K562 (cell line): ENCODE data around the gene MEAF6. TPM values are rescaled to one million over a fixed set of nuclear protein-coding genes. Genes with fewer than 3 reads are reported as not detected.

ENCODE experiments used
- ATAC-seq: fragments of 200-7000 bp; cut with Tn5 transposase; 3 replicates; pipeline ENCODE4 v1.9.1; 2020; ENCODE audit warnings: moderate library complexity
- BruUV-seq: library from RNA; stranded (reverse); fragments of 400-500 nt; replicated peaks from 2 replicates; lab custom pipeline; 2021; lab: Mats Ljungman, UMichigan
- CTCF ChIA-PET: fragments of 300-600 bp; formaldehyde crosslinking; extraction: SDS; loops from one replicate; lab custom pipeline; 2021; ENCODE audit warnings: low intra/inter-chr PET ratio; lab: Yijun Ruan, JAX
- POLR2A ChIA-PET: fragments of 300-600, 350-650 bp; sonication (Branson Sonifier 250); formaldehyde crosslinking; extraction: SDS; loops from one replicate; lab custom pipeline; 2021; ENCODE audit warnings: antibody characterized with exemption, inconsistent platforms; lab: Yijun Ruan, JAX
- DNase-seq, 4 experiments: peaks; one replicate each; pipeline versions ENCODE4 v3.0.0 to v3.0.0-alpha.2; 2011 to 2018; ENCODE audit warnings: low spot score in 3 of 4, mixed read lengths in 3 of 4; ENCODE audit errors: extremely low read depth in 1 of 4
- FAIRE-seq: peaks from 2 replicates; lab custom pipeline; 2011; peaks lifted over from hg19 to GRCh38; lab: Jason Lieb, UNC
- H2AFZ ChIP-seq: 2 replicates; pipeline ENCODE4 v1.6.0; 2011; ENCODE audit warnings: low read depth, low read length, control low read depth, inconsistent platforms
- H3K27ac ChIP-seq: fragments of 200-600 bp; 3 replicates; pipeline ENCODE4 v1.8.0; 2011; ENCODE audit warnings: low read depth, mild to moderate bottlenecking, control low read depth, inconsistent platforms, low read length, moderate library complexity, mixed read lengths; ENCODE audit errors: extremely low read depth
- H3K27me3 ChIP-seq, 2 experiments: fragments of 300-600 bp in 1 of 2; 2 replicates in 1 of 2; 3 replicates in 1 of 2; pipeline versions ENCODE4 v1.6.0 to v1.8.0; 2011; ENCODE audit warnings: inconsistent platforms in 2 of 2, low read length in 2 of 2, mild to moderate bottlenecking in 1 of 2, mixed read lengths in 1 of 2, moderate library complexity in 1 of 2; ENCODE audit not compliant: control insufficient read depth in 2 of 2, insufficient read depth in 2 of 2
- H3K36me3 ChIP-seq: fragments of 300-600 bp; 3 replicates; pipeline ENCODE4 v1.8.0; 2011; ENCODE audit warnings: mild to moderate bottlenecking, low read length, inconsistent platforms; ENCODE audit not compliant: control insufficient read depth, insufficient read depth
- H3K4me1 ChIP-seq, 2 experiments: fragments of 200-600 bp in 1 of 2; replicated peaks in 1 of 2; 2 replicates in 1 of 2; 3 replicates in 1 of 2; pipeline versions ENCODE4 v1.5.1 to v1.8.0; 2011; ENCODE audit warnings: inconsistent platforms in 2 of 2, low read length in 2 of 2, mild to moderate bottlenecking in 1 of 2, mixed read lengths in 1 of 2, moderate library complexity in 1 of 2; ENCODE audit not compliant: control insufficient read depth in 2 of 2, insufficient read depth in 2 of 2
- H3K4me2 ChIP-seq: 2 replicates; pipeline ENCODE4 v1.6.1; 2011; ENCODE audit warnings: low read length, control low read depth, inconsistent platforms, mixed read lengths; ENCODE audit not compliant: insufficient read depth
- H3K4me3 ChIP-seq: fragments of 200-600 bp; sonication (generic), shearing (Covaris generic); 2 replicates; pipeline ENCODE4 v1.5.1; 2016; ENCODE audit warnings: control low read depth, inconsistent platforms
- H3K79me2 ChIP-seq: fragments of 200-600 bp; 3 replicates; pipeline ENCODE4 v1.8.0; 2011; ENCODE audit warnings: low read length, inconsistent platforms; ENCODE audit not compliant: control insufficient read depth, insufficient read depth
- H3K9ac ChIP-seq, 2 experiments: 2 replicates each; pipeline versions ENCODE4 v1.6.0 to v1.6.1; 2011; ENCODE audit warnings: low read depth in 2 of 2, low read length in 2 of 2, control low read depth in 1 of 2, inconsistent platforms in 1 of 2, mild to moderate bottlenecking in 1 of 2, mixed read lengths in 1 of 2; ENCODE audit not compliant: insufficient read depth in 1 of 2
- H3K9me1 ChIP-seq: one replicate; pipeline ENCODE4 v1.6.0; 2011; ENCODE audit warnings: inconsistent platforms, mild to moderate bottlenecking, low read length, moderate library complexity; ENCODE audit not compliant: control insufficient read depth, insufficient read depth
- H3K9me3 ChIP-seq: replicated peaks from 2 replicates; pipeline ENCODE4 v1.5.1; 2011; ENCODE audit warnings: low read depth, low read length, inconsistent platforms; ENCODE audit not compliant: control insufficient read depth, insufficient read depth
- H4K20me1 ChIP-seq: replicated peaks from 2 replicates; pipeline ENCODE4 v1.6.1; 2011; ENCODE audit warnings: low read length, inconsistent platforms, mixed read lengths; ENCODE audit not compliant: control insufficient read depth, insufficient read depth
- CHD4 ChIP-seq: fragments of 200-600 bp; sonication (generic); IDR thresholded peaks from 3 replicates; pipeline ENCODE4 v1.6.1; 2012; ENCODE audit warnings: low read depth, mild to moderate bottlenecking, mixed read lengths, low read length, inconsistent platforms; ENCODE audit not compliant: insufficient read depth, insufficient replicate concordance, poor library complexity, severe bottlenecking
- MBD2 ChIP-seq: sonication (generic); IDR thresholded peaks from 2 replicates; pipeline ENCODE4 v1.6.1; 2016; ENCODE audit warnings: low read depth, borderline replicate concordance
- NFATC3 ChIP-seq: fragments of 450-650 bp; IDR thresholded peaks from 2 replicates; pipeline ENCODE4 v1.6.1; 2017; ENCODE audit warnings: mild to moderate bottlenecking
- RAD21 ChIP-seq, 2 experiments: fragments of 250-450 bp in 1 of 2; fragments of 450-650 bp in 1 of 2; sonication (Bioruptor Pico) in 1 of 2; formaldehyde crosslinking in 1 of 2; IDR thresholded peaks in 1 of 2; conservative IDR thresholded peaks in 1 of 2; 2 replicates each; pipeline versions ENCODE4 v1.4.0 to v1.8.0; 2020 to 2022; ENCODE audit warnings: mild to moderate bottlenecking in 2 of 2, moderate library complexity in 1 of 2
- ZFPM2 ChIP-seq: fragments of 250-450 bp; sonication (Bioruptor Pico); IDR thresholded peaks from 2 replicates; pipeline ENCODE4 v1.5.1; 2022; ENCODE audit warnings: mild to moderate bottlenecking
- ZNF316 ChIP-seq: fragments of 450-650 bp; IDR thresholded peaks from 2 replicates; pipeline ENCODE4 v1.6.1; 2016
- WGBS: fragments of 100-300 bp; shearing (Covaris generic); methylation state at CpG from one replicate; pipeline ENCODE4 v1.1.6; 2016; ENCODE audit warnings: low coverage, mixed read lengths; ENCODE audit not compliant: insufficient coverage; ENCODE audit errors: missing lambda C conversion rate; 5-methylcytosine and 5-hydroxymethylcytosine counted together
- in situ Hi-C: fragments of 300-500 bp; cut with MboI; formaldehyde crosslinking; loops from 4 replicates; pipeline ENCODE4 v1.15.0; 2018; ENCODE audit warnings: inconsistent platforms, mixed read lengths
- intact Hi-C: fragments of 100-400 bp; cut with micrococcal nuclease; formaldehyde crosslinking; loops from 2 replicates; pipeline ENCODE4 v1.14.2; 2022
- polyA plus RNA-seq, 8 experiments: library from polyadenylated mRNA; depleted of rRNA in 4 of 8; stranded (reverse) in 5 of 8; unstranded in 3 of 8; fragments of >200 nt; fragmentation: Nextera tagmentation in 2 of 8; fragmentation: Illumina TruSeq in 1 of 8; extraction: Ambion mirVana in 2 of 8; extraction: Trizol in 1 of 8; gene quantifications; 2 replicates each; pipeline versions ENCODE4 v1.2.1 to v1.2.3, GENCODE V29; 2011 to 2014; ENCODE audit warnings: inconsistent platforms in 1 of 8, missing spikeins in 1 of 8
- total RNA-seq, 7 experiments: library from RNA; depleted of rRNA in 6 of 7; stranded (reverse); fragments of >200 nt in 6 of 7; fragmentation: Illumina TruSeq in 2 of 7; extraction: Trizol in 2 of 7; gene quantifications; 2 replicates each; pipeline versions ENCODE4 v1.2.1 to v1.2.3, GENCODE V29; 2011 to 2021; ENCODE audit warnings: low replicate concordance in 1 of 7
- TF ChIP-seq, protein P1 (sequence below): fragments of 450-650 bp; IDR thresholded peaks from 2 replicates; pipeline ENCODE4 v1.6.1; 2018; ENCODE audit warnings: mild to moderate bottlenecking, low read depth; ENCODE audit not compliant: partially characterized antibody
- TF ChIP-seq, protein P2 (sequence below): fragments of 250-450 bp; sonication (Bioruptor Pico); IDR thresholded peaks from 2 replicates; pipeline ENCODE4 v1.8.0; 2022; ENCODE audit warnings: inconsistent platforms, mild to moderate bottlenecking, moderate library complexity, borderline replicate concordance
- TF ChIP-seq, protein P3 (sequence below), 3 experiments: fragments of 200-800 bp in 1 of 3; fragments of 250-450 bp in 1 of 3; fragments of 450-650 bp in 1 of 3; sonication (Bioruptor Pico) in 1 of 3; sonication (Bioruptor generic) in 1 of 3; formaldehyde crosslinking in 1 of 3; IDR thresholded peaks; 2 replicates each; pipeline versions ENCODE4 v1.6.1 to v1.8.0; 2016 to 2022; ENCODE audit warnings: mild to moderate bottlenecking in 2 of 3, missing genetic modification characterization in 2 of 3, missing compliant biosample characterization in 1 of 3, moderate library complexity in 1 of 3
- TF ChIP-seq, protein P4 (sequence below): IDR thresholded peaks from 2 replicates; pipeline ENCODE4 v1.6.1; 2014; ENCODE audit warnings: antibody characterized with exemption

MEAF6 gene
- total and polyA plus RNA-seq, 9 of the 15 experiments (the other 6 are each of a cell fraction or from before 2014, with no cell fraction given) = 55.0 to 151 (median 92.3) TPM

DNA sequence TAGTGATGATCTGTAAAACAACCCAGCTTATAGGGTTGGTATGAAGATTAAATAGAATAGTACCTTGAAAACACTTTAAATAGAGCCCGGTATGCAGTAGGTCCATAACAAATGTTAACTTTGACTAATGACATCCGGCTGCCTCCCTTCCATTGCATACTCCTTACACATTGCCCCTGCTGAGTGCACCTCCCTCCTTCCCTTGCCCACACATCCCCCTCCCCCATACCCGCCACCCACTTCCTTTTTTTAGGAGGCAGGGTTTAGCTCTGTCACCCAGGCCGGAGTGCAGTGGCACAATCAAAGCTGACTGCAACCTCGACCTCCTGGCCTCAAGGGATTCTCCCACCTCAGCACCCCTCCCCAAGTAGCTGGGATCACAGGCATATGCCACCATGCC is 64.6 kb downstream of the MEAF6 start (continued):
- TF ChIP-seq, protein P1, sequence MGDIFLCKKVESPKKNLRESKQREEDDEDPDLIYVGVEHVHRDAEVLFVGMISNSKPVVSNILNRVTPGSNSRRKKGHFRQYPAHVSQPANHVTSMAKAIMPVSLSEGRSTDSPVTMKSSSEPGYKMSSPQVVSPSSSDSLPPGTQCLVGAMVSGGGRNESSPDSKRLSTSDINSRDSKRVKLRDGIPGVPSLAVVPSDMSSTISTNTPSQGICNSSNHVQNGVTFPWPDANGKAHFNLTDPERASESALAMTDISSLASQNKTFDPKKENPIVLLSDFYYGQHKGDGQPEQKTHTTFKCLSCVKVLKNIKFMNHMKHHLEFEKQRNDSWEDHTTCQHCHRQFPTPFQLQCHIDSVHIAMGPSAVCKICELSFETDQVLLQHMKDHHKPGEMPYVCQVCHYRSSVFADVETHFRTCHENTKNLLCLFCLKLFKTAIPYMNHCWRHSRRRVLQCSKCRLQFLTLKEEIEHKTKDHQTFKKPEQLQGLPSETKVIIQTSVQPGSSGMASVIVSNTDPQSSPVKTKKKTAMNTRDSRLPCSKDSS = no peak
- TF ChIP-seq, protein P2, sequence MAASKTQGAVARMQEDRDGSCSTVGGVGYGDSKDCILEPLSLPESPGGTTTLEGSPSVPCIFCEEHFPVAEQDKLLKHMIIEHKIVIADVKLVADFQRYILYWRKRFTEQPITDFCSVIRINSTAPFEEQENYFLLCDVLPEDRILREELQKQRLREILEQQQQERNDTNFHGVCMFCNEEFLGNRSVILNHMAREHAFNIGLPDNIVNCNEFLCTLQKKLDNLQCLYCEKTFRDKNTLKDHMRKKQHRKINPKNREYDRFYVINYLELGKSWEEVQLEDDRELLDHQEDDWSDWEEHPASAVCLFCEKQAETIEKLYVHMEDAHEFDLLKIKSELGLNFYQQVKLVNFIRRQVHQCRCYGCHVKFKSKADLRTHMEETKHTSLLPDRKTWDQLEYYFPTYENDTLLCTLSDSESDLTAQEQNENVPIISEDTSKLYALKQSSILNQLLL (CRISPR knock-in tag) = no peak
- TF ChIP-seq, all 486 proteins: peak for 5

DNA sequence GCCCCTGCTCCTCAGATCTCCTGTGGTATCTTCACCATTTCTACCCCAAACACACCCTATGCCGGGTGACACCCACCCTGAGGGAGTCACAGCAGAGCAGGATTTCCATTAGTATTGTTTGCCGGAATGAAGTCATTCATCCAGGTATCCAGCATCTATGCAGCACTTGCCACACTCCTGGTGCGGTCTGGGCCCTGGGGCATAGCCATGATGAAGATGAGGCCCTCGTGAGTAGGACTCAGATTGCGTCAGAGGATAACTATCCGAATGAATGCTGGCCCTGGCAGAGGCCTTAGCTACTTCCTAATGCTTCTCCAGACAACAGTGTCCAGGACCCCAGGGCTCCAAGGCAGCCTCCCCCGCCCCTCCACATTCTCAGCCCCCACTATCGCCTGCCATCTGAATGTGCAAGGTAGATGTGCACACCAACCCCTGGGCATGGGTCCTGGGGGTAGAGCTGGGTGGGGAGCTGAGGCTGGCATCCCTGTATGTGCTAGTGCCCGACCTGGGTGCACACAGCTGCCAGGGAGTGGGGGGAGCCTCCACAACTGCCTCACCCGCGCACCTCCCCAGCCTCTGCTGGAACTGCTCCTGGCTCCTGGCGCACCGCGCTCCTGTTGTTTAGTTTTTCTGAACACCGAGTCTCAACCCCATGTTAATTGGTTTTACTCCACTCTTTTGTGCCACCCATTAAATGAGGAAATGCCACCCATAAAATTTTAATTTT is 65.7 kb downstream of the MEAF6 start:
- Histone ChIP-seq H3K9me3 (no peaks in the 10 kb centered on the region), H3K36me3 (no peaks in the 10 kb centered on the region), H2AFZ (no peak overlapping the region), H3K9me1 (no peaks in the 10 kb centered on the region), H3K27ac (no peak overlapping the region), H3K79me2 (no peaks in the 10 kb centered on the region), H3K9ac (no peak overlapping the region), H3K27me3 (peaks cover 18 to 59% of the 10 kb centered on the region in 2 experiments; a peak in 3 of 5 replicates), H4K20me1 (peaks cover 5% of the 10 kb centered on the region; the same call in 1 of the 2 replicates), H3K4me3 (no peak overlapping the region), H3K4me1 (no peaks in the 10 kb centered on the region), H3K4me2 (no peak overlapping the region)
- CTCF ChIA-PET = no interaction called here
- intact Hi-C loops = no loop called here
- DNase-seq = no peak
- FAIRE-seq = no peak
- in situ Hi-C loops = no loop called here
- no TSS peak for BruUV-seq
- POLR2A ChIA-PET = interaction anchor here (0.6 to 2.8 kb wide), 6 partner anchors 9 to 116 kb away, joined by 3 to 13 read pairs (median 3); partner anchors contain the start of gene ZC3H12A
- 6% methylated on average over 15 of the region's 15 CpGs for WGBS
- no peak for ATAC-seq
- TF ChIP-seq, protein P3, sequence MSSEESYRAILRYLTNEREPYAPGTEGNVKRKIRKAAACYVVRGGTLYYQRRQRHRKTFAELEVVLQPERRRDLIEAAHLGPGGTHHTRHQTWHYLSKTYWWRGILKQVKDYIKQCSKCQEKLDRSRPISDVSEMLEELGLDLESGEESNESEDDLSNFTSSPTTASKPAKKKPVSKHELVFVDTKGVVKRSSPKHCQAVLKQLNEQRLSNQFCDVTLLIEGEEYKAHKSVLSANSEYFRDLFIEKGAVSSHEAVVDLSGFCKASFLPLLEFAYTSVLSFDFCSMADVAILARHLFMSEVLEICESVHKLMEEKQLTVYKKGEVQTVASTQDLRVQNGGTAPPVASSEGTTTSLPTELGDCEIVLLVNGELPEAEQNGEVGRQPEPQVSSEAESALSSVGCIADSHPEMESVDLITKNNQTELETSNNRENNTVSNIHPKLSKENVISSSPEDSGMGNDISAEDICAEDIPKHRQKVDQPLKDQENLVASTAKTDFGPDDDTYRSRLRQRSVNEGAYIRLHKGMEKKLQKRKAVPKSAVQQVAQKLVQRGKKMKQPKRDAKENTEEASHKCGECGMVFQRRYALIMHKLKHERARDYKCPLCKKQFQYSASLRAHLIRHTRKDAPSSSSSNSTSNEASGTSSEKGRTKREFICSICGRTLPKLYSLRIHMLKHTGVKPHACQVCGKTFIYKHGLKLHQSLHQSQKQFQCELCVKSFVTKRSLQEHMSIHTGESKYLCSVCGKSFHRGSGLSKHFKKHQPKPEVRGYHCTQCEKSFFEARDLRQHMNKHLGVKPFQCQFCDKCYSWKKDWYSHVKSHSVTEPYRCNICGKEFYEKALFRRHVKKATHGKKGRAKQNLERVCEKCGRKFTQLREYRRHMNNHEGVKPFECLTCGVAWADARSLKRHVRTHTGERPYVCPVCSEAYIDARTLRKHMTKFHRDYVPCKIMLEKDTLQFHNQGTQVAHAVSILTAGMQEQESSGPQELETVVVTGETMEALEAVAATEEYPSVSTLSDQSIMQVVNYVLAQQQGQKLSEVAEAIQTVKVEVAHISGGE (CRISPR knock-in tag; IDR thresholded peaks at IDR 0.05) = no peak
- no peak for TF ChIP-seq ZFPM2 (CRISPR knock-in tag)
- TF ChIP-seq CHD4 = no peak
- TF ChIP-seq NFATC3 = no peak
- no peak for TF ChIP-seq ZNF316
- TF ChIP-seq MBD2 = no peak
- TF ChIP-seq, protein P4, sequence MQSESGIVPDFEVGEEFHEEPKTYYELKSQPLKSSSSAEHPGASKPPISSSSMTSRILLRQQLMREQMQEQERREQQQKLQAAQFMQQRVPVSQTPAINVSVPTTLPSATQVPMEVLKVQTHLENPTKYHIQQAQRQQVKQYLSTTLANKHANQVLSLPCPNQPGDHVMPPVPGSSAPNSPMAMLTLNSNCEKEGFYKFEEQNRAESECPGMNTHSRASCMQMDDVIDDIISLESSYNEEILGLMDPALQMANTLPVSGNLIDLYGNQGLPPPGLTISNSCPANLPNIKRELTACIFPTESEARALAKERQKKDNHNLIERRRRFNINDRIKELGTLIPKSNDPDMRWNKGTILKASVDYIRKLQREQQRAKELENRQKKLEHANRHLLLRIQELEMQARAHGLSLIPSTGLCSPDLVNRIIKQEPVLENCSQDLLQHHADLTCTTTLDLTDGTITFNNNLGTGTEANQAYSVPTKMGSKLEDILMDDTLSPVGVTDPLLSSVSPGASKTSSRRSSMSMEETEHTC = no peak
- TF ChIP-seq RAD21 (CRISPR knock-in tag; conservative IDR thresholded peaks at IDR 0.05 in 1 of 2, IDR thresholded peaks at IDR 0.05 in 1 of 2) = no peak
